Lung microvascular endothelial cell (primary cell): Measurements from ENCODE around the gene GBP1. TPM values are rescaled to one million over a fixed set of nuclear protein-coding genes. Genes with fewer than 3 reads are reported as not detected.
"Not testable (repeated sequence)": the region's sequence is repeated elsewhere in the genome, so short reads cannot be mapped to it uniquely, and the experiment has no call there.

Experiments used
- DNase-seq, 2 donors: peaks; one replicate each; pipeline versions ENCODE4 v3.0.0 to v3.0.0-alpha.2; 2010; ENCODE audit warnings: low read depth in 2 of 2
- total RNA-seq: library from RNA; depleted of rRNA; stranded (reverse); fragments of >200 nt; gene quantifications from 2 replicates; pipeline ENCODE4 v1.2.1, GENCODE V29; 2014

GBP1 gene
- total RNA-seq, 1 donor from 2014 or later = 6.0 TPM

GRCh38 chr1:89051955-89052312 lies 13.1 kb downstream of the GBP1 start:
- no peak for DNase-seq

GRCh38 chr1:89051300-89051954 lies 13.6 kb downstream of the GBP1 start:
- no peak for DNase-seq

GRCh38 chr1:89050649-89051033 lies 14.4 kb downstream of the GBP1 start:
- no peak for DNase-seq

- not testable (repeated sequence) for DNase-seq
Measured at GRCh38 chr1:89049901-89050648, 14.9 kb downstream of the GBP1 start.

GRCh38 chr1:89049187-89049586 lies 15.8 kb downstream of the GBP1 start:
- not testable (repeated sequence) for DNase-seq

- peak; percentile 65 for DNase-seq
Measured at GRCh38 chr1:89047734-89048133, 17.3 kb downstream of the GBP1 start.

- DNase-seq = not testable (repeated sequence)
Measured at GRCh38 chr1:89046318-89047183, 18.5 kb downstream of the GBP1 start.

- no peak for DNase-seq
Measured at GRCh38 chr1:89044970-89045721, 19.9 kb downstream of the GBP1 start.

GRCh38 chr1:89043940-89044339 lies 21.1 kb downstream of the GBP1 start:
- DNase-seq = no peak

- no peak for DNase-seq
Measured at GRCh38 chr1:89042491-89042890, 22.5 kb downstream of the GBP1 start.

- DNase-seq = no peak
Measured at GRCh38 chr1:89041721-89042120, 23.3 kb downstream of the GBP1 start.

GRCh38 chr1:89041119-89041641 lies 23.8 kb downstream of the GBP1 start:
- peak in 1 of 2 donors; percentile 23 for DNase-seq

GRCh38 chr1:89040315-89040626 lies 24.7 kb downstream of the GBP1 start:
- DNase-seq = no peak

GRCh38 chr1:89037186-89037585 lies 27.8 kb downstream of the GBP1 start:
- DNase-seq = no peak

GRCh38 chr1:89035080-89035479 lies 29.9 kb downstream of the GBP1 start:
- DNase-seq = no peak

GRCh38 chr1:89034004-89034403 lies 31.0 kb downstream of the GBP1 start:
- not testable (repeated sequence) for DNase-seq

- DNase-seq = not testable (repeated sequence)
Measured at GRCh38 chr1:89029051-89029450, 36.0 kb downstream of the GBP1 start.

- no peak for DNase-seq
Measured at GRCh38 chr1:89025928-89026327, 39.1 kb downstream of the GBP1 start.

GRCh38 chr1:89023026-89023425 lies 42.0 kb downstream of the GBP1 start:
- DNase-seq = peak in 1 of 2 donors; percentile 16

- peak; percentile 51 to 78 for DNase-seq
Measured at GRCh38 chr1:89022167-89022959, 42.6 kb downstream of the GBP1 start, which contains the start of gene GBP3. TSS of gene GBP3 (minus strand) at chr1:89022866. CDS start at chr1:89020721, 2,145 bp downstream.
